WTC11 (cell line): ENCODE results near the gene CNTN1.

ENCODE experiments used
- CBFB ChIP-seq: sonication (generic); formaldehyde crosslinking; IDR thresholded peaks from 2 replicates; pipeline ENCODE4 v1.8.1; 2022; ENCODE audit warnings: mild to moderate bottlenecking, low read depth, missing genetic modification reagents
- CREM ChIP-seq: sonication (generic); formaldehyde crosslinking; IDR thresholded peaks from 2 replicates; pipeline ENCODE4 v1.8.1; 2022; ENCODE audit warnings: mild to moderate bottlenecking, missing genetic modification reagents, moderate library complexity
- CTCF ChIP-seq: fragments of 200-600 bp; IDR thresholded peaks from 2 replicates; pipeline ENCODE4 v1.8.0; 2022; ENCODE audit warnings: antibody characterized with exemption
- FOXP1 ChIP-seq: sonication (generic); formaldehyde crosslinking; IDR thresholded peaks from 2 replicates; pipeline ENCODE4 v1.8.0; 2022; ENCODE audit warnings: missing genetic modification reagents, mild to moderate bottlenecking, moderate library complexity, borderline replicate concordance
- GABPB1 ChIP-seq: sonication (generic); formaldehyde crosslinking; IDR thresholded peaks from 2 replicates; pipeline ENCODE4 v1.8.1; 2023; ENCODE audit warnings: mild to moderate bottlenecking, missing genetic modification reagents
- MAX ChIP-seq: sonication (generic); formaldehyde crosslinking; IDR thresholded peaks from 2 replicates; pipeline ENCODE4 v1.8.0; 2022; ENCODE audit warnings: mild to moderate bottlenecking, missing genetic modification reagents
- NR2C2 ChIP-seq: sonication (generic); formaldehyde crosslinking; IDR thresholded peaks from 2 replicates; pipeline ENCODE4 v1.8.0; 2022; ENCODE audit warnings: mild to moderate bottlenecking, missing genetic modification reagents
- OVOL2 ChIP-seq: fragments of 250-450 bp; sonication (Bioruptor Pico); IDR thresholded peaks from 2 replicates; pipeline ENCODE4 v1.9.0; 2021; ENCODE audit warnings: mild to moderate bottlenecking, borderline replicate concordance
- SOX15 ChIP-seq: fragments of 250-450 bp; sonication (Bioruptor Pico); IDR thresholded peaks from 2 replicates; pipeline ENCODE4 v1.9.0; 2021; ENCODE audit warnings: mild to moderate bottlenecking
- TEAD1 ChIP-seq: sonication (generic); formaldehyde crosslinking; IDR thresholded peaks from 2 replicates; pipeline ENCODE4 v1.8.0; 2022; ENCODE audit warnings: mild to moderate bottlenecking, missing genetic modification reagents
- USF2 ChIP-seq: sonication (generic); formaldehyde crosslinking; IDR thresholded peaks from 2 replicates; pipeline ENCODE4 v1.8.1; 2023; ENCODE audit warnings: mild to moderate bottlenecking, missing genetic modification reagents, moderate library complexity
- ZMAT4 ChIP-seq: fragments of 250-450 bp; sonication (Bioruptor Pico); IDR thresholded peaks from 2 replicates; pipeline ENCODE4 v1.9.0; 2021; ENCODE audit warnings: mild to moderate bottlenecking
- ZNF263 ChIP-seq: sonication (generic); formaldehyde crosslinking; IDR thresholded peaks from 2 replicates; pipeline ENCODE4 v1.8.1; 2022; ENCODE audit warnings: low read depth, mild to moderate bottlenecking, moderate library complexity, missing genetic modification reagents
- ZNF423 ChIP-seq: fragments of 250-450 bp; sonication (Bioruptor Pico); IDR thresholded peaks from 2 replicates; pipeline ENCODE4 v2.1.2; 2022; ENCODE audit warnings: mild to moderate bottlenecking, moderate library complexity

GRCh38 chr12:40643976-40644375 is 48.3 kb upstream of the CNTN1 start:
- TF ChIP-seq CREM (CRISPR knock-in tag) (no peak), CTCF (no peak), USF2 (CRISPR knock-in tag) (no peak), TEAD1 (CRISPR knock-in tag) (no peak), MAX (CRISPR knock-in tag) (no peak), ZMAT4 (CRISPR knock-in tag) (no peak), CBFB (CRISPR knock-in tag) (no peak), ZNF263 (CRISPR knock-in tag) (no peak), SOX15 (CRISPR knock-in tag) (no peak), NR2C2 (CRISPR knock-in tag) (no peak), FOXP1 (CRISPR knock-in tag) (no peak), GABPB1 (CRISPR knock-in tag) (no peak), OVOL2 (CRISPR knock-in tag) (no peak), ZNF423 (no peak)
